Amniotic stem cell (primary cell): Measurements from ENCODE around the gene GGT6.
"Not testable (repeated sequence)": the region's sequence is repeated elsewhere in the genome, so short reads cannot be mapped to it uniquely, and the experiment has no call there.

Source experiments
- DNase-seq: peaks from one replicate; lab custom pipeline; 2025; lab: John Stamatoyannopoulos, UW

The GGT6 gene

DNA sequence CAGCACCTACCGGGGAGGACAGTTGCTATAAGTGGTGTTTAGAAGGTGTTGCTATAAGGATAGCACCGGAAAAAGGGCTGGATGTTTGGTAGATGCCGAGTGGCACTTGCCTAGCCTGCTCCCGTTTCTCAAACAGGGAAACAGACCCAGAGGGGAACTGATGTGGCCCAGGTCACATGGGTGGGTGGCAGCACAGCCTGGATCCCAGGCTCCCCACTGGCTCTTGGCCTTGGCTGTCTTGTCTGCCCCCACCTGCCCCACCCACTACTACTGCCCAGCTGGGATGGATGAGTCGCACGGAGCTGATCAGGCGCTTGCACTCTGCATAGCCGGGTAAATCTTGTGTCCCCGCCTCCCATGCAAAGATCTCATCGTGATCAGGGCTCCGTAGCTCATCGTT, 31.2 kb upstream of the GGT6 start:
- no peak for DNase-seq

DNA sequence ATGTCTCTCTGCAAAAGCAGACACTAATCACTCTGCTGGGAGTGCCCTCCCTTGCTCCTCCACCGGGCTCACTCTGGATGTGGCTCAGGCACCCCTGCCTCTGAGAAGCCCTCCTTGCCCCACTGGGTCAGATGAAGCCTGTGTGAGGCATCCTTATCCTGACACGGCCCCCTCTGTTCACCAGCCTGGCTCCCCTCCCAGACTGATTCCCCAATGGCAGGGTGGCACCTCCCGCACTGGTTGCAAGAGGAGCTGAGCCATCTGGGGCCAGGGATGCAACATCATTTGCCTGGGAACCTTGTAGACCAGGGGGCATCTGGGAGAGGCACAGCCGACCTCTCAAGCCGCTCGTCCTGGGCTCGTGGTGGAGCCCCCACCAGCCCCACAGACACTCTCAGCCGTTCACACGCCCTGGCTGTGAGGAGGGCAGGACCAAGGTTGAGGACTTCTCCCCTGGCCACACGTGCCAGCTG, 30.6 kb upstream of the GGT6 start:
- DNase-seq = no peak

DNA sequence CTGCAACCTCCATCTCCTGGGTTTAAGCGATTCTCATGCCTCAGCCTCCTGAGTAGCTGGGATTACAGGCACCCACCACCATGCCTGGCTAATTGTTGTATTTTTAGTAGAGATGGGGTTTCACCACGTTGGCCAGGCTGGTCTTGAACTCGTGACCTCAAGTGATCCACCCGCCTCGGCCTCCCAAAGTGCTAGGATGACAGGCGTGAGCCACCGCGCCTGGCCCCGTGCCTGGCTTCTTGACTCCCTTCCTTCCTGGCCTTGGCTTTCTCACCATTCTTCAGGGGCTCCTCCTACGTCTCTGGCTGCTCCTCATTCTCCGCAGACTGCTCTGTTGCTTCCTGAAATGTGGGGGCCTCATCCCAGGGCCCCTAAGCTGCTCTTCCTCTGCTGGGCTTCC, 29.7 kb upstream of the GGT6 start:
- not testable (repeated sequence) for DNase-seq

DNA sequence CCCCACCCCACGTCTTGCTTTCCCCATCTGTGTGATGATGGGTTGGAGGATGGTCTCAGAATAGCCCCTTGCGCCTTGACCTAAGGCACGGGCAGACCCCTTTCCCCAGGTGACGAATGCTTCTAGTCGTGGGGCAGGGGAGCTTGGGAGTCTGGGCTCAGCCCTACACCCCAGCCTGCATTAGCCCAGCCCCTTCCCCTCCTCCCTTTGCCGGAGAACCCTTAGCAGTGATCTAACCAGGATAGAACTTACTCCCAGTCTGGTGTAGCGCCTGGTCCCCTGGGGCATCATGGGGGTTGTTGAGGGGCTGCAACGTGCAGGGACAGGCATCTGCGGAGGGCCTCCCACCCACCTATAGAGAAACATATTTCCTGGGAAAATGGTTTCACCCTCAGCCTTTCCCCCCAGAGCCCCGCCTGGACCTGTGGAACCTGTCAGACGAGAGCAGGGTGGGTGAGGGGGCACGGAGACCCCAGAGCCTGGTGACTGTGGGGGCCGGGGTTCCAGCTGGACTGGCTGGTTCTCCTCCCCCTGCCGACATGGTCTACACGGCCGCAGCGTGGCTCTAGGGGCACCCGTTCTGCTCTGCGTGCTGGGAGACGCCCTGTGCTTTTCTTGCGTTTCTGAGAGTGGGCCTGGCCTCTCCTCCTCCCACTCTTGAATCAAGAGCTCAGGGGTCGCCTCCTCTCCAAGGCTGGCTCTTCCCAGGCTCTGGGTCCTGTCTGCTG, 28.7 kb upstream of the GGT6 start:
- DNase-seq = no peak

DNA sequence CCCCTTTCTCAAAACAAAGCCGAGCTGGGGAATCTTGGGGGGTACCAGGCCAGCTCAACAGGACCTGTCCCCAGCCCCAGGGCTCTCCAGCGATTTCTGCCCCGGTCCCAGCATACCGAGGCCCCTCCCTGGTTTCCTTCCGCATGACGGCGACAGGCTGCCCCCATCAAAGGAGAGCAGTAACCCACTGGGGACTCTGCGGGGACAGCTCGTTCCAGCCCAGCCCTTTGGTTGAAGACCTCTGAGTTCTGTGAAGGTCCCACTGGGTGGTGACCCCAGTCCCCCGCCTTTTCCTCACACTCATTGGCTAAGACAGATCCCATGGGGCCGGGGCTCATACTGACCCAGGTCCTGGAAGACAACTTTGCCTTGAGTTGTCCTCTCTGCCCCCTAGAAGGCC, 28.0 kb upstream of the GGT6 start:
- DNase-seq = no peak

DNA sequence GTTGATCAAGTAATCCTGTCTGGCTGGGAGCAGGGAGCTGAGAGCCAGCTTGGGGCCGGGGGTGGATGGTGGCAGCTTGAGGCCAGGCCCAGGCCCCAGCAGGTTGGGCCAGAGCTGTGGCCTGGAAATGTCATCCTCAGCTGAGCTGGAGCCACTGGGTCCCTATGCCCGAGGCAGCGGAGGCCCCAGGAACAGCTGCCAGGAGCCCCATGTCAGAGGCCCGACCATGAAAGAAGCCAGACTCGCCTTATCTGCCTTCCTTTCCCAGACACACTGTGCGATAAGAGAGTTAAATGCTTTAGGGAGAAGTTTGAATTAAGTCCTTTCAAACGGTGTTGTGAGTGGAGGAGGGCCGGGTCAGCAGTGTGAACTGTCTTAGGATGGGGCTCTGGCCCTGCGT, 27.4 kb upstream of the GGT6 start:
- DNase-seq = no peak

DNA sequence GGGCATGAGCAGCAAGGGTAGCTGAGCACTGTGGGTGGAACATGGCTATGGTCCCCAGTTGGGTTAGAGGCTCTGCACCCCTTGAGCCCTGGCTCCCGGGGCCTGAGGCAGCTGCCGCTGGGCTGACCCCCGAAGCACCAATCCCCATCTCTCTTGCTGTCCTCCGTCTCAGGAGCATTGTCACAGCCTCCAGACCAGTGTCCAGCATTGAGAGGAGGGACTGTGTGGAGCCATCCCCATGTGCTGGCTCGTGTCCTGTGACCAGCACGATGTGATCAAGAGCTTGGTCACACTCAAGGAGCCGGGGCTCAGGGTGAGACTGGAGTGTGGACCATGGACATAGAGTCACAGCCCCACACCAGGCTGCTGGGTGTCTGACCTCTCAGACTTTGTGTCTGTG, 26.8 kb upstream of the GGT6 start:
- DNase-seq = no peak

DNA sequence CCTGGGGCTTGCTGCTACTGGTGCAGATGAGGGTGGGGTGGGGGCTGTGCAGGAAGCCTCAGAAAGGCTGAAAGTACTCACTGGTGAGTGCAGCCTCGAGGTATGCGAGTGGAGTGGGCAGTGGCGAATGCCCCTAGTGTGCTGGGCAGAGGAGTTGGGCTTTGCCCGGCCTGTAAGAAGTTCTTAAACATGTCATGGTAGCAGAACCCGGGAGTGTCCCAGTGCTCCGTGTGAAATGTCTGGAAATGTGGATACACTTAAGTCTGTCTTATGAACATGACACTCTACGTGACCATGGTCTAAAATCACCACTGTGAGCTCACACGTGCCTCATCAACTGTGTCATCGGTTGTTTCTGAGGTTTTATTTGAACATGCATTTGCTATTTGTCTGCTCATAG, 25.7 kb upstream of the GGT6 start:
- DNase-seq = no peak

DNA sequence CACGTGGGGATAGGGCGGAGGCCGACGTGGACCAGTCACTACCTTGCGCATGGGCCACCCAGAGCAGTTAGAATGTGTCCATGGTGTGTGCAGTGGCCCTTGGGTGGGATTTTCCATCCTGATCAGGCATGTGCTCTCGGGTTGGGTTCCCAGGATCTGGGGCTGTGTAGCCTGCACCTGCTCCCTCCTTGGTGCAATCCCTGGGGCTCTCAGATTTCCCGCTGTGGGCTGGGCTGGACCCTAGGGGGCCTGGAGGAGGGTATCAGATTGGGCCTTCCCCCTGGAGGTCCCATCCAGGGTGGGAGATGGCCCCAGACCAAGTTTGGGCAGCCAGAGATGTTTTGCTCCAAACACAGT, 25.2 kb upstream of the GGT6 start:
- no peak for DNase-seq

DNA sequence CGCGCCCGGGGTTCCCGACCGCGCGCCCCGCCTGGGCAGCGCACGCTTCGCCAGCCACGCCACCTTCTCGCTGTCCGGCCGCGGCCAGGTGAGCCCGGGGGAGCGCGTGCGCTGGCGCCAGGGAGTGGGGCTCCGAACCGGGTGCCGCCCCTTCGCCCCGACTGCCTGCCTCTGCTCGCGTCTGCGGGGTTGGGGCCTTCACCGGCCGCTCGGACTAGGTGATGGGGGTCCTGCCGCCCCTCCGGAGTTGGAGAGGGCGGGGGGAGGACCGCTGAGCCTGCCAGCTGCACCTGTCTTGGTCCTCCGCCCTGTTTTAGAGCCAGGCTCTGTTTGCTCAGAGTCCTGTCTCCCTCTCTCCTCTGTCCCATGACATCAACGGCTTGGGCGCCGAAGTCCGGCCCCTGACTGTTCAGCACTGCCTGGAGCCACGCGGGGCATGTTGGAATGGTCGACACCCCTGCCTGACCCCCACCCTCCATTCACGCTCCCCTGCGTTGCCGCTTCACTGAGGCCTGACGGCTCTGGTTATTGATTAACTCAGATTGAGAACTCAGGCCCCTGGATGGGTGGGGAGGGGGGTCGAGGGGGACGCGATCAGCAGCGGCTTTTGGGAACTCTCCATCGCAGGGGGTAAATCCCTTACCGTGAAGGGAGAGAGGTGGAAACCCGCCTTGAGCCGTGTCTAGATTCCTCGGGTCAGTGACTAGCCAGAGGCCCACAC, 24.7 kb upstream of the GGT6 start:
- DNase-seq = no peak

DNA sequence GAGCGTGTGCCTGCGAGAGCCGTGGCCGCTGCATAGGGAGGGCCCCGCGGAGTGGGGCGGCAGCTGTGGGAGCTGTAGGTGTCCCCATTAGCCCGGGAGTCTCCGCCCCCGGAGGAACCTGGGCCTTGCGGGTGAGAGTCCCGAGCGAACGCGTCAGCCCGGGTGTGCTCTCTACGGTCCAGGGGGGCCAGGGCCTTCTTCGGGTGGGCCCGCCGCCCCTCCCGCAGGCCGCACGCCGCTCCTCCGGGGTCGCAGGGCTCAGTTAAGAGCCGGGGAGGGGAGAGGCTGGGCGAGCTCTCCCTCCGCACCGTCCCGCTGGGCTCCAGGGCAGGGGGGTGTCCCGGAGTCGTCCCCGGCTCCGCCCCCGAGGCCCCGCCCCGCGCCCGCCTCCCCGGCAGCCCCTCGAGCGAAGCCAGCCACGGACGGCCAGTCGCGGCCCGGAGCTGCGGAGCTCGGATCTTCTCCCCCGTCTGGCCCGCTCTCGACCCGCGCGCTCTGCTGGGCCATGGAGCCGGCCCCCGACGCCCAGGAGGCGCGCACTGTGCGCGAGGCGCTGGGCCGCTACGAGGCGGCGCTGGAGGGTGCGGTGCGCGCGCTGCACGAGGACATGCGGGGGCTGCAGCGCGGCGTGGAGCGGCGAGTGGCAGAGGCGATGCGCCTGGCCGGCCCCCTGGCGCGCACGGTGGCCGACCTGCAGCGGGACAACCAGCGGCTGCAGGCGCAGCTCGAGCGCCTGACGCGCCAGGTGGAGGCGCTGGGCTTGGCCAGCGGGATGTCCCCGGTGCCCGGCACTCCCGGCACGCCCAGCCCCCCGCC, 23.9 kb upstream of the GGT6 start, which contains the start of gene SMTNL2:
SMTNL2 (plus strand) TSS at position 429 of the 816 bp plus-strand sequence; CDS start at position 506, 77 bp downstream.
- no peak for DNase-seq

DNA sequence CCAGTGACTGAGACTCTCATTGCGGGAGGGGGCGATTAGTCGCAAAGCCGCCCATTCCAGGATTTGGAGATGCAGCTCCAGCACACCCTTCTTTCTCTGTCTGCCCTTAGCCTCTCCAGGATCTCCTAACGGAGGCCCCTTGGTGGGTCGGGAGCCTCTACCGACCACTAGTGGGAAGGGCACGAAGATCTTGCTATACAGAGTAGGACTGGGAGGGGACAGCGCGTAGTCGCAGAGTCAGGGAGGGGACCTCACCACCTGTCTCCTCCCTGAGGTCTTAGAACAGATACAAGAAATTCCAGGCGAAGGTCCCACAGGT, 23.4 kb upstream of the GGT6 start:
- DNase-seq = no peak

DNA sequence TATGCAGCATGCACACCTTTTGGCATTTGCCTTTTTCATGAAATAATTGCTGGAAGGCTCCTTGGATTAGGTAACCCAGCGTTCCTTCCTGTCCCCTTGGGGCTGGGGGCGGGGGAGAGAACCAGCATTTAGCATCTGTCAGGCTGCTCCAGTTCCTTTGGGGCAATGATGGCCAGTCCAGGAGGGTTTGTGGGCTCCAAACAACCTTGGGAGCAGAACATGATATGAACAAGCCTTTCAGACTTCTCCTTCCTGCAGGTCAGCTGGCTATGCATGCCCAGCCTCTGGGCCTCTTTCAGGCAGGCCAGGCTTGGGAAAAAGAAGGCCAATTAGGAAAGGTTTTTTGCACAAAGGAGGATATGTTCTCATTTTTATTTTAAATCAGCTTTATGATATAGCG, 22.8 kb upstream of the GGT6 start:
- DNase-seq = no peak

DNA sequence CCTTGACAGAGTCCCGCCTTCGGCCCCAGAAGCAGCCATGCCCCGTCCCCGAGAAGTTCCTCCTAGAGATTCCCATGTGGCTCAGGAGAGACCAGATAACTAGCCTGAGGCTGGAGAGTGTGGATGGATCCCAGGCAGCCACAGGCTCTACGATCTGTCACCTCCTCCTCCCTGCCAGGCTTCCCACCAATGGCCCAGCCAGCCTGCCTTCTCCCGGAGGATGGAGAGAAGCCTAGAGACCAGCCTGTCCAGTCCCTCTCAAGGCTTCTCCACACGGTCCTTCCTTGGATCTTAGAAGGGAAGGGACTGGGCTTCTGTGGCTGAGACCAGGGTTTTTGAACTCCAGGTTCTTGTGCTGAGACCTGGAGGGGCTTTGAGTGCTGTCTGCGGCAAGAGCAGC, 22.3 kb upstream of the GGT6 start:
- DNase-seq = no peak

DNA sequence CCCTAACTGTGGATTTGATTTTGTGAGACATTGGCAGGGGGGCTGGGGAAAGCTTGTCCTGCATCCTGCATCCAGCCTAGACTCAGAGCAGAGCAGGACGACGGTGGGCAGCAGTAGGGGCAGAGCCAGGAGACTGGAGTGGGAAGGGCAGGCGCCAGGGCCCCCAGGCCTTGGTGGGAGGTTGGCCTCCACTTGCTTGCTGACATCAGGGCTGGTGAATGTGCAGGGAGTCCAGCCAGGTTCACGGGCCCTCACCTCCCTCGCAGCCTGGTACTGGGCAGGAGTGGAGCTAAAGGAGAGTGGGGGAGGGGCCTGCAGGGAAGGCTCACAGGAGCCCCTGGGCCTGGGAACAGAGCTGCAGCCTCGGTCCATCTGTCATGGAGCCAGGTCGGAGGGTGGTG, 21.7 kb upstream of the GGT6 start:
- DNase-seq = no peak

DNA sequence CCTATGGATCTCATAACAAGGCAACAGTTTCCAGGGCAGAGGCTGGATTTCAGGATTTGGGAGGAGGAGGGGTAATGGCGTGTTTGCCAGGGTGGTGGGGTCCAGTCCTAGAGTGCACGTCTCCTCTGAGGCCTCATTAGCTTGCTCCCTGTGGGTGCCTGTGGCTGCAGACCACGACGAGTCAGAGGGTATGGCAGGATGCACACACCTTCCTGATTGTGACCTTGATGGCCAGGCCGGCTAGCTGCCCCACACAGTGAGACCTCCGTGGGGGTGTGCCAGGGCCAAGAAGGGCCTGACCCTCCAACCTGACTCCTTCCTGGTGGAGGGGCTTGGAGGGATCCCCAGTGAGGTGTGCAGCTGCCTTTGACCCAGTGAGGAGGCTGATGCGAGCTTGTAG, 19.9 kb upstream of the GGT6 start:
- DNase-seq = no peak

DNA sequence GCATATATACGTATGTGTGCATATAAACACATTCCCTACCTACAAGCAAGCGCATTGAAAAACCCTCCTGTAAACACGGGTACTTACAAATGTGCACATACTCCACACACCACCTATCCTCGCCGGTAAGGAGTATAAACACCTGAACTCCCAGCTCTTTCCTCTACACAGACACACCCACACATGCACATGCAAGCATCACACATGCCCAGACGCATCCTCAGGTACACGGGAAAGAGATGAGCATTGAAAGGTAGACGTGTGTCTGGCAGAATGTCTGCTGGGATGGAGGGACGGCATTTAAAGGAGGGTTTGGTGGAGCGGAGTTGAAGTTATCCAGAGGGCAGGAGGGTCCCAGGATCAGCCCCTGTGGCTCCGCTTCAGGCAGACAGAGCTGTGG, 19.3 kb upstream of the GGT6 start:
- DNase-seq = no peak

DNA sequence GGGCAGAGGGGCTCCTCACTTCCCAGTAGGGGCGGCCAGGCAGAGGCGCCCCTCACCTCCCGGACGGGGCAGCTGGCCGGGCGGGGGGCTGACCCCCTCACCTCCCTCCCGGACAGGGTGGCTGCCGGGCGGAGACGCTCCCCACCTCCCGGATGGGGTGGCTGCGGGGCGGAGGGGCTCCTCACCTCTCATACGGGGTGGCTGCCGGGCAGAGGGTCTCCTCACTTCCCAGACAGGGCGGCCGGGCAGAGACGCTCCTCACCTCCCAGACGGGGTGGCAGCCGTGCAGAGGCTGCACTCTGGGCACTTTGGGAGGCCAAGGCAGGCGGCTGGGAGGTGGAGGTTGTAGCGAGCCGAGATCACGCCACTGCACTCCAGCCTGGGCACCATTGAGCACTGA, 18.0 kb upstream of the GGT6 start:
- not testable (repeated sequence) for DNase-seq

DNA sequence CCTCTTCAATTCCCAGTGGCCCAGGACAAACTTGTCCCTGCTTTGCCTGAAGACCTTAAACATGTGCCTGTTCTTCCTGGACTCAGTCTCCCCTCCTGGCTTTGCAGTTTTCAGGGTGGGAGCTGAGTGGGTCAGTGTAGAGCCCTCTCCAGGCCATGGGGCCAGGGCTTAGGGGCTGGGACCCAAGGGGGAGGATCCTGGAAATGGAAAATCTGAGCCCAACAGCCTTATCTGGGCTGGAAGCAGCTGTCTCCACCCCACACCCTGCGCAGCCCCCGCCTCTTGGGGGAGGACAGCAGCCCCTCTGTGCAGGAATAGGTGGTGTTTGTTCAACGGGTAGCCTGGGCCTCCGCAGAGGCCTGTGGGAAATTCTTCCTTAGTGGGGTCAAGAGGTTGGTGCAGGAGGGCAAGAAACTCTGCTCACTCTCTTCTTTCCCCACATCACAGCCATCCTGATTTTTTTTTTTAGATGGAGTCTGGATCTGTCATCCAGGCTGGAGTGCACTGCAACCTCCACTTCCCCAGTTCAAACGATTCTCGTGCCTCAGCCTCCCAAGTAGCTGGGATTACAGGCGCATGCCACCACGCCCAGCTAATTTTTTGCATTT, 17.1 kb upstream of the GGT6 start:
- no peak for DNase-seq

DNA sequence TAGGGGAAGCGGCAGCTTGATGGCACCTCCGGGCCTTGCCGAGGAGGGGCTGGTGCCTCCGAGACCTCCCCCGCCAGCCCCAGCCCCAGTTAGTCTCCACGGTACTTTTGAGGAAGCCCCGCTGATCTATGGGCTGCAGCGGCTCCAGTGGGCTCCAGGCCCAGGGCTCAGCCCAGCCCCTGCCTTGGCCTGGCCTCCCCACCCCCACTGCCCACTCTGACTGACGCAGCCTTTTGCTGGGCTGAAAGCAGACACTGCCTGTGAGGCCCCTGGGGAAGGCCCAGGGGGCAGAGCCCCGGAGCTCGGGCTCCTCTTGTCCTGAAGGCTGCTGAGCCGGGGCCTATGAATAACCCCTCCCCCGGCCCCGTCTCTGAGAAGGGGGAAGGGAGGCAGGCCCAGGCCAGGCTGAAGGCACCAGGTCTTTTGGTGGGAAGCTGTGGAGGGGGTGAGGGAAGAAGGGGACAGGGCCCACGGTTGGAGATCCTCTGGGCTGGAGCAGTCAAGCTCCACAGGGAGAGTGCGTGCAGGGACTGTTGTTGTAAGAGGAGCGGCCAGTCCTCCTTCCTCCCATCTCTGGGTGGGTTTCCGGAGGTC, 16.4 kb upstream of the GGT6 start:
- DNase-seq = no peak

DNA sequence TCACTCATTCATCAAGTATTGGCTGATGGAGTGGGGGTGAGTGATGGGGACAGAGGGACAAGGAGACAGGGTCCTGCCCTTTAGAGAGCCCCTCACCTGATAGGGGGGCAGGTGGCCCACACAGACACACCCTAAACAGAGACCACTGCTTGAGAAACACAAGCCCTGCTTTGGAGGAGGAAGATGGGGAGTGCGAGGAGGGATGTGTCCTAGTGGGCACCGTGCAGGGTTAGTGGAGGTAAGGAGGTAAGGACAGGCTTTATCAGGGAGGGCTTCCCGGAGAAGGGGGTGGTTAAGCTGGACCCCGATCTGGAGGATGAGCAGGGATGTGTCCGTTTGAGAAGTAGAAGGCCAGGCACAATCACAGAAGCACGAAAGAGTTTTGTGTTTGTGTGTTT, 15.8 kb upstream of the GGT6 start:
- DNase-seq = no peak

DNA sequence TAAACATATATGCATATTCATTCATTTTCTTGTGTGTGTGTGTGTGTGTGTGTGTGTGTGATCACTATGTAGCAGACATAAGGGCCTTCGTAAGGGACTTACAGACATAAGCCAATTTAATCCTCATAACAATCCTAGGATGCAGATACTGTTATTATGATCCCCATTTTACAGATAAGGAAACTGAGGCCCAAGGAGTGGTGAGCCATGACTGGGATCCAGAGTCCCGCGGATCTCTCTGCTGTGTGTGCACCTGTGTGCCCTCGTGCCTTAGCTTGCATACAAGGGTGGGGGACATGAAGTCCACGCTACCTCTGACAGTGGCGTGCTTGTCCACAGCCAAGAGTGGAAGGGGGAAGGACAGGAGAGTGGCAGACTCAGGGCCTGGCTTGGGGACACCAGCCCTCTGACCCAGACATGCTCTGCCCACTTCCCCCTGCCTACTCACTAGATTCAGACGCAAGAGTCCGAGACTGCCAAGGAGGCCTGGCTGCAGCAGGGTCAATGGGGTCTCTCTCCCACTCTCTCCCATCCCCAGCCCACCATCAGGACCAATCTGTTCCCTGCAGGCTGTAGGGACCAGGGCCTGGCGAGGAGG, 14.2 kb upstream of the GGT6 start:
- DNase-seq = no peak
